Measurements from ENCODE around the gene MAMDC4. TPM values are rescaled to one million over a fixed set of nuclear protein-coding genes. Genes with fewer than 3 reads are reported as not detected.

The MAMDC4 gene
- total RNA-seq, 1 experiment from 2014 or later: 6.7 TPM

DNA sequence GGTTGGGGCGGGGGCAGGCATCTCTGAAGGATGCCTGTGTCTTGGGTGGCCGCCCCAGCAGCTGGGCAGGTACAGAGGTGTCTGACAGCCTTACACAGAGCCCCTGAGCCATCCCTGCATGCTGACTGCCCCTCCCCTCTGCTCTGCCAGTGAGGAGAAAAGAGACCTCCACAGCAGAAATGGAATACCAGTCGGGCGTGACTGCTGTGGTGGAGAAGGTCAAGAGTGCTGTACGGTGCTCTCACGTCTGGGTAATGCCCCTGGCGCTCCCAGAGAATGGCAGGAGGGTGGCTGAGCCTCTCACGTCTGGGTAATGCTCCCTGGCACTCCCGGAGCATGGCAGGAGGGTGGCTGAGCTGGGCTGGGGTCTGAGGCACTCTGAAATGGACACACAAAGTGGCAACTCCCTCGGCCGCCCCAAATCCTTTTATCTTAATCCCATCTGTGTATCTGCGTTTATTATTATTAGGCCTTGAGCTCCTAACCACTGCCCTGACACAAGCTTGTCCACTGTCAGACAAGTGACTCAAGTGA is 46.9 kb upstream of the MAMDC4 start (continued):
- TF ChIP-seq, protein P1, sequence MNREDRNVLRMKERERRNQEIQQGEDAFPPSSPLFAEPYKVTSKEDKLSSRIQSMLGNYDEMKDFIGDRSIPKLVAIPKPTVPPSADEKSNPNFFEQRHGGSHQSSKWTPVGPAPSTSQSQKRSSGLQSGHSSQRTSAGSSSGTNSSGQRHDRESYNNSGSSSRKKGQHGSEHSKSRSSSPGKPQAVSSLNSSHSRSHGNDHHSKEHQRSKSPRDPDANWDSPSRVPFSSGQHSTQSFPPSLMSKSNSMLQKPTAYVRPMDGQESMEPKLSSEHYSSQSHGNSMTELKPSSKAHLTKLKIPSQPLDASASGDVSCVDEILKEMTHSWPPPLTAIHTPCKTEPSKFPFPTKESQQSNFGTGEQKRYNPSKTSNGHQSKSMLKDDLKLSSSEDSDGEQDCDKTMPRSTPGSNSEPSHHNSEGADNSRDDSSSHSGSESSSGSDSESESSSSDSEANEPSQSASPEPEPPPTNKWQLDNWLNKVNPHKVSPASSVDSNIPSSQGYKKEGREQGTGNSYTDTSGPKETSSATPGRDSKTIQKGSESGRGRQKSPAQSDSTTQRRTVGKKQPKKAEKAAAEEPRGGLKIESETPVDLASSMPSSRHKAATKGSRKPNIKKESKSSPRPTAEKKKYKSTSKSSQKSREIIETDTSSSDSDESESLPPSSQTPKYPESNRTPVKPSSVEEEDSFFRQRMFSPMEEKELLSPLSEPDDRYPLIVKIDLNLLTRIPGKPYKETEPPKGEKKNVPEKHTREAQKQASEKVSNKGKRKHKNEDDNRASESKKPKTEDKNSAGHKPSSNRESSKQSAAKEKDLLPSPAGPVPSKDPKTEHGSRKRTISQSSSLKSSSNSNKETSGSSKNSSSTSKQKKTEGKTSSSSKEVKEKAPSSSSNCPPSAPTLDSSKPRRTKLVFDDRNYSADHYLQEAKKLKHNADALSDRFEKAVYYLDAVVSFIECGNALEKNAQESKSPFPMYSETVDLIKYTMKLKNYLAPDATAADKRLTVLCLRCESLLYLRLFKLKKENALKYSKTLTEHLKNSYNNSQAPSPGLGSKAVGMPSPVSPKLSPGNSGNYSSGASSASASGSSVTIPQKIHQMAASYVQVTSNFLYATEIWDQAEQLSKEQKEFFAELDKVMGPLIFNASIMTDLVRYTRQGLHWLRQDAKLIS (CRISPR knock-in tag; IDR thresholded peaks at IDR 0.05; ENCODE audit: borderline replicate concordance): no peak
- TF ChIP-seq ZNF138 (CRISPR knock-in tag; conservative IDR thresholded peaks at IDR 0.05) (no peak), ZNF396 (CRISPR knock-in tag; IDR thresholded peaks at IDR 0.05; ENCODE audit: borderline replicate concordance) (no peak), ZNF317 (CRISPR knock-in tag; IDR thresholded peaks at IDR 0.05; ENCODE audit: borderline replicate concordance, low read depth) (no peak)
- TF ChIP-seq, protein P2, sequence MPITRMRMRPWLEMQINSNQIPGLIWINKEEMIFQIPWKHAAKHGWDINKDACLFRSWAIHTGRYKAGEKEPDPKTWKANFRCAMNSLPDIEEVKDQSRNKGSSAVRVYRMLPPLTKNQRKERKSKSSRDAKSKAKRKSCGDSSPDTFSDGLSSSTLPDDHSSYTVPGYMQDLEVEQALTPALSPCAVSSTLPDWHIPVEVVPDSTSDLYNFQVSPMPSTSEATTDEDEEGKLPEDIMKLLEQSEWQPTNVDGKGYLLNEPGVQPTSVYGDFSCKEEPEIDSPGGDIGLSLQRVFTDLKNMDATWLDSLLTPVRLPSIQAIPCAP (CRISPR knock-in tag; IDR thresholded peaks at IDR 0.05): no peak
- TF ChIP-seq, protein P3, sequence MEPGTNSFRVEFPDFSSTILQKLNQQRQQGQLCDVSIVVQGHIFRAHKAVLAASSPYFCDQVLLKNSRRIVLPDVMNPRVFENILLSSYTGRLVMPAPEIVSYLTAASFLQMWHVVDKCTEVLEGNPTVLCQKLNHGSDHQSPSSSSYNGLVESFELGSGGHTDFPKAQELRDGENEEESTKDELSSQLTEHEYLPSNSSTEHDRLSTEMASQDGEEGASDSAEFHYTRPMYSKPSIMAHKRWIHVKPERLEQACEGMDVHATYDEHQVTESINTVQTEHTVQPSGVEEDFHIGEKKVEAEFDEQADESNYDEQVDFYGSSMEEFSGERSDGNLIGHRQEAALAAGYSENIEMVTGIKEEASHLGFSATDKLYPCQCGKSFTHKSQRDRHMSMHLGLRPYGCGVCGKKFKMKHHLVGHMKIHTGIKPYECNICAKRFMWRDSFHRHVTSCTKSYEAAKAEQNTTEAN (CRISPR knock-in tag; IDR thresholded peaks at IDR 0.05): no peak
- TF ChIP-seq, protein P4, sequence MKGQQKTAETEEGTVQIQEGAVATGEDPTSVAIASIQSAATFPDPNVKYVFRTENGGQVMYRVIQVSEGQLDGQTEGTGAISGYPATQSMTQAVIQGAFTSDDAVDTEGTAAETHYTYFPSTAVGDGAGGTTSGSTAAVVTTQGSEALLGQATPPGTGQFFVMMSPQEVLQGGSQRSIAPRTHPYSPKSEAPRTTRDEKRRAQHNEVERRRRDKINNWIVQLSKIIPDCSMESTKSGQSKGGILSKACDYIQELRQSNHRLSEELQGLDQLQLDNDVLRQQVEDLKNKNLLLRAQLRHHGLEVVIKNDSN (CRISPR knock-in tag; IDR thresholded peaks at IDR 0.05): no peak

DNA sequence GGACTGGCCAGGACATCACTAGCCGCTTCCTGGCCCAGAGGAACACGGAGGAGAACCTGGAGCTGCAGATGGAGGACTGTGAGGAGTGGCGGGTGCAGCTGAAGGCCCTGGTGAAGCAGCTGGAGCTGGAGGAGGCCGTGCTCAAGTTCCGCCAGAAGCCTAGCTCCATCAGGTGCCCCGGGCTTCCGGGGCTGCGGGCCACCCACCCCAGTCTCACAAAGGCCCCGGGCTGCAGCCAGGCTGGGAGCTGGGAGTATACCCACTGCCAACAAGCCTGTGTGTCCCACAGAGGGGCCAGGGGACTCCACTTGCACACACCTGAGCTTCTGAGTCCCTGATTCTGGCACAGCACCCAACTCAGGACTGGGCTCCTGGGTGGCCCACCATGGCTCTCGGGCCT is 46.1 kb upstream of the MAMDC4 start:
- Mint-ChIP-seq H3K36me3 (peaks cover 13% of the 10 kb centered on the region), H3K4me1 (peaks cover 21% of the 10 kb centered on the region), H3K4me3 (peak overlapping the region; percentile 78), H3K27me3 (ENCODE audit: low read depth) (peaks cover 30% of the 10 kb centered on the region), H3K27ac (no peak overlapping the region), H3K9me3 (no peaks in the 10 kb centered on the region)
- ChIA-PET CTCF (interaction anchor here (1.1 to 3.7 kb wide), 3 partner anchors 14 to 37 kb away, joined by 3 to 32 read pairs (median 23); partner anchors contain the start of gene AJM1), POLR2A (no interaction called here)
- ATAC-seq: no peak
- no peak for DNase-seq (ENCODE audit: low spot score)
- TF ChIP-seq, protein P5, sequence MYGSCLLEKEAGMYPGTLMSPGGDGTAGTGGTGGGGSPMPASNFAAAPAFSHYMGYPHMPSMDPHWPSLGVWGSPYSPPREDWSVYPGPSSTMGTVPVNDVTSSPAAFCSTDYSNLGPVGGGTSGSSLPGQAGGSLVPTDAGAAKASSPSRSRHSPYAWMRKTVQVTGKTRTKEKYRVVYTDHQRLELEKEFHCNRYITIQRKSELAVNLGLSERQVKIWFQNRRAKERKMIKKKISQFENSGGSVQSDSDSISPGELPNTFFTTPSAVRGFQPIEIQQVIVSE (CRISPR knock-in tag; IDR thresholded peaks at IDR 0.05; ENCODE audit: borderline replicate concordance): no peak
- TF ChIP-seq NFE2L1 (CRISPR knock-in tag; IDR thresholded peaks at IDR 0.05): no peak
- no peak for TF ChIP-seq MXD4 (CRISPR knock-in tag; IDR thresholded peaks at IDR 0.05; ENCODE audit: borderline replicate concordance)
- TF ChIP-seq ZNF232 (CRISPR knock-in tag; IDR thresholded peaks at IDR 0.05): no peak
- TF ChIP-seq ZNF121 (CRISPR knock-in tag; IDR thresholded peaks at IDR 0.05): no peak
- TF ChIP-seq, protein P6, sequence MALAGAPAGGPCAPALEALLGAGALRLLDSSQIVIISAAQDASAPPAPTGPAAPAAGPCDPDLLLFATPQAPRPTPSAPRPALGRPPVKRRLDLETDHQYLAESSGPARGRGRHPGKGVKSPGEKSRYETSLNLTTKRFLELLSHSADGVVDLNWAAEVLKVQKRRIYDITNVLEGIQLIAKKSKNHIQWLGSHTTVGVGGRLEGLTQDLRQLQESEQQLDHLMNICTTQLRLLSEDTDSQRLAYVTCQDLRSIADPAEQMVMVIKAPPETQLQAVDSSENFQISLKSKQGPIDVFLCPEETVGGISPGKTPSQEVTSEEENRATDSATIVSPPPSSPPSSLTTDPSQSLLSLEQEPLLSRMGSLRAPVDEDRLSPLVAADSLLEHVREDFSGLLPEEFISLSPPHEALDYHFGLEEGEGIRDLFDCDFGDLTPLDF (CRISPR knock-in tag; IDR thresholded peaks at IDR 0.05): no peak
- TF ChIP-seq, protein P4 (CRISPR knock-in tag; IDR thresholded peaks at IDR 0.05): no peak
- TF ChIP-seq, protein P7, sequence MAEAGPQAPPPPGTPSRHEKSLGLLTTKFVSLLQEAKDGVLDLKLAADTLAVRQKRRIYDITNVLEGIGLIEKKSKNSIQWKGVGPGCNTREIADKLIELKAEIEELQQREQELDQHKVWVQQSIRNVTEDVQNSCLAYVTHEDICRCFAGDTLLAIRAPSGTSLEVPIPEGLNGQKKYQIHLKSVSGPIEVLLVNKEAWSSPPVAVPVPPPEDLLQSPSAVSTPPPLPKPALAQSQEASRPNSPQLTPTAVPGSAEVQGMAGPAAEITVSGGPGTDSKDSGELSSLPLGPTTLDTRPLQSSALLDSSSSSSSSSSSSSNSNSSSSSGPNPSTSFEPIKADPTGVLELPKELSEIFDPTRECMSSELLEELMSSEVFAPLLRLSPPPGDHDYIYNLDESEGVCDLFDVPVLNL (CRISPR knock-in tag; IDR thresholded peaks at IDR 0.05; ENCODE audit: borderline replicate concordance, low read depth): no peak
- TF ChIP-seq ESRRA (CRISPR knock-in tag; IDR thresholded peaks at IDR 0.05; ENCODE audit: borderline replicate concordance): no peak
- TF ChIP-seq, protein P8, sequence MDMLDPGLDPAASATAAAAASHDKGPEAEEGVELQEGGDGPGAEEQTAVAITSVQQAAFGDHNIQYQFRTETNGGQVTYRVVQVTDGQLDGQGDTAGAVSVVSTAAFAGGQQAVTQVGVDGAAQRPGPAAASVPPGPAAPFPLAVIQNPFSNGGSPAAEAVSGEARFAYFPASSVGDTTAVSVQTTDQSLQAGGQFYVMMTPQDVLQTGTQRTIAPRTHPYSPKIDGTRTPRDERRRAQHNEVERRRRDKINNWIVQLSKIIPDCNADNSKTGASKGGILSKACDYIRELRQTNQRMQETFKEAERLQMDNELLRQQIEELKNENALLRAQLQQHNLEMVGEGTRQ (CRISPR knock-in tag; IDR thresholded peaks at IDR 0.05): no peak
- no peak for TF ChIP-seq ZNF671 (CRISPR knock-in tag; IDR thresholded peaks at IDR 0.05)
- TF ChIP-seq NR1H2 (CRISPR knock-in tag; IDR thresholded peaks at IDR 0.05): no peak
- TF ChIP-seq, protein P9, sequence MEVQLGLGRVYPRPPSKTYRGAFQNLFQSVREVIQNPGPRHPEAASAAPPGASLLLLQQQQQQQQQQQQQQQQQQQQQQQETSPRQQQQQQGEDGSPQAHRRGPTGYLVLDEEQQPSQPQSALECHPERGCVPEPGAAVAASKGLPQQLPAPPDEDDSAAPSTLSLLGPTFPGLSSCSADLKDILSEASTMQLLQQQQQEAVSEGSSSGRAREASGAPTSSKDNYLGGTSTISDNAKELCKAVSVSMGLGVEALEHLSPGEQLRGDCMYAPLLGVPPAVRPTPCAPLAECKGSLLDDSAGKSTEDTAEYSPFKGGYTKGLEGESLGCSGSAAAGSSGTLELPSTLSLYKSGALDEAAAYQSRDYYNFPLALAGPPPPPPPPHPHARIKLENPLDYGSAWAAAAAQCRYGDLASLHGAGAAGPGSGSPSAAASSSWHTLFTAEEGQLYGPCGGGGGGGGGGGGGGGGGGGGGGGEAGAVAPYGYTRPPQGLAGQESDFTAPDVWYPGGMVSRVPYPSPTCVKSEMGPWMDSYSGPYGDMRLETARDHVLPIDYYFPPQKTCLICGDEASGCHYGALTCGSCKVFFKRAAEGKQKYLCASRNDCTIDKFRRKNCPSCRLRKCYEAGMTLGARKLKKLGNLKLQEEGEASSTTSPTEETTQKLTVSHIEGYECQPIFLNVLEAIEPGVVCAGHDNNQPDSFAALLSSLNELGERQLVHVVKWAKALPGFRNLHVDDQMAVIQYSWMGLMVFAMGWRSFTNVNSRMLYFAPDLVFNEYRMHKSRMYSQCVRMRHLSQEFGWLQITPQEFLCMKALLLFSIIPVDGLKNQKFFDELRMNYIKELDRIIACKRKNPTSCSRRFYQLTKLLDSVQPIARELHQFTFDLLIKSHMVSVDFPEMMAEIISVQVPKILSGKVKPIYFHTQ (CRISPR knock-in tag; IDR thresholded peaks at IDR 0.05): no peak
- TF ChIP-seq FOXJ3 (CRISPR knock-in tag; IDR thresholded peaks at IDR 0.05; ENCODE audit: borderline replicate concordance): no peak
- no peak for TF ChIP-seq OVOL2 (CRISPR knock-in tag; IDR thresholded peaks at IDR 0.05; ENCODE audit: borderline replicate concordance)
